ENCODE results near the gene PRKAR1A. TPM values are rescaled to one million over a fixed set of nuclear protein-coding genes. Genes with fewer than 3 reads are reported as not detected.

Gene PRKAR1A
- total RNA-seq, 2 experiments from 2014 or later = 165 to 167 TPM

DNA sequence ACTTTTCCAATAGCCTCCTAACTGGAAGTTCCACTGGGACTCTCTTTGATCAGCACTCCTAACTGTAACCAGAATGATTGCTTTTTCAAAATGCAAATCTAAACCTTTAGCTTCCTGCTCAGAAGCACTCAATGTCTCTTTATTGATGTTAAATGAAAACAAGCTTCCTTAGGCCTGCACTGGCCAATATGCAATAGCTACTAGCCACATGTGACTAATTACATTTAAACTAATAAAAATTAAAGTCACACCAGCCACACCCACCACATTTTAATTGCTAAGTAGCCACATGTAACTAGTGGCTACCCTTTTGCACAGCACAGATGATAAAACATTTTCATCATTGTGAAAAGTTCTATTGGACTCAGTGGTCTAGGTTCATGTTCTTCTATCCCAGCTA is 57.1 kb downstream of the PRKAR1A start:
- Mint-ChIP-seq H3K27me3 (peaks cover 6% of the 10 kb centered on the region), H3K9me3 (ENCODE audit: low read depth) (no peaks in the 10 kb centered on the region), H3K4me1 (no peaks in the 10 kb centered on the region), H3K27ac (no peak overlapping the region), H3K36me3 (ENCODE audit: low read depth) (no peaks in the 10 kb centered on the region), H3K4me3 (no peak overlapping the region)
- ATAC-seq (no peak), DNase-seq (no peak)
- intact Hi-C loops (cut with DNase I, micrococcal nuclease) = no loop called here
- ChIA-PET POLR2A (no interaction called here), CTCF (no interaction called here)

GRCh38 chr17:68570526-68570925 is 58.3 kb downstream of the PRKAR1A start:
- Mint-ChIP-seq H3K4me3 (no peak overlapping the region), H3K36me3 (ENCODE audit: low read depth) (no peaks in the 10 kb centered on the region), H3K27ac (no peak overlapping the region), H3K9me3 (ENCODE audit: low read depth) (no peaks in the 10 kb centered on the region), H3K27me3 (peaks cover 5% of the 10 kb centered on the region), H3K4me1 (no peaks in the 10 kb centered on the region)
- ChIA-PET POLR2A (no interaction called here), CTCF (no interaction called here)
- DNase-seq (no peak), ATAC-seq (no peak)
- intact Hi-C loops (cut with DNase I, micrococcal nuclease) = no loop called here

DNA sequence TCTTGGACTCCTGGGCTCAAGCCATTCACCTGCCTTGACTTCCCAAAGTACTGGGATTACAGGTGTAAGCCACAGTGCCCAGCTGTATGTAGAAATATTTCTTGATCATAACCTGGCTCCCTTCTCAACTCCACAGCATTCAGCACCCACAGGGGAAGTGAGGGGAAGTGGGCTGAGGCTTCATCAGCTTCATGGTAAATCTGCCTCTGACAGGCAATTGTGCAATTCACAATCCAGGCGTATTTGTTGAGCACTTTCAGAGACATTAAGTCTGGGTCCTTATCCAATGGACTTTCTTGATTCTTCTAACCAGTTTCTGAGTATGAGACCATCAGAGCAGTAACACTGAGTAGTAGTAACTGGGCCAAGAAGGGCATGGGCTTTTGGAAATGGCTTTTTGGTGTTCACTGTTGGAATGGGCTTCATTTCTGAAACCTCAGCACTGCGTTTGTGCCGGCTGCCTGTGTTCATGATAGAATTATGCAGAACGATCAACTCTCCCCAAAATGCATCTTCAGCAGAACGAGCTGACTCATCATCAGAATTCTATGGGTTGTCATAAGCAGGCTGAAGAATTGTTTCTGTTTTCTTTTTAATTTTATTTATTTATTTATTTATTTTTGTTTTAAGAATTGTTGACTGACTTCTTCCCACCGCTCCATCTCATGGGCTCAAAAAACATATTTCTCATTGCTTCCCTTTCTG is 60.1 kb downstream of the PRKAR1A start:
- Mint-ChIP-seq H3K27me3 (no peaks in the 10 kb centered on the region), H3K27ac (no peak overlapping the region), H3K9me3 (ENCODE audit: low read depth) (no peaks in the 10 kb centered on the region), H3K4me3 (no peak overlapping the region), H3K36me3 (ENCODE audit: low read depth) (no peaks in the 10 kb centered on the region), H3K4me1 (no peaks in the 10 kb centered on the region)
- ChIA-PET POLR2A (no interaction called here), CTCF (interaction anchor here (0.6 kb wide), 1 partner anchor 255 kb away, joined by 3 read pairs; no protein-coding TSS in a partner anchor)
- intact Hi-C loops (cut with DNase I, micrococcal nuclease) = no loop called here
- DNase-seq (no peak), ATAC-seq (no peak)

GRCh38 chr17:68573338-68573737 is 61.1 kb downstream of the PRKAR1A start:
- DNase-seq (no peak), ATAC-seq (no peak)
- no peaks in the 10 kb centered on the region for H3K36me3 Mint-ChIP-seq (ENCODE audit: low read depth)
- no peaks in the 10 kb centered on the region for H3K4me1 Mint-ChIP-seq
- no peaks in the 10 kb centered on the region for H3K27me3 Mint-ChIP-seq
- CTCF ChIA-PET = interaction anchor here (0.6 to 0.9 kb wide), 2 partner anchors 150 to 256 kb away, joined by 3 read pairs; no protein-coding TSS in a partner anchor
- no peak overlapping the region for H3K27ac Mint-ChIP-seq
- POLR2A ChIA-PET = no interaction called here
- no peak overlapping the region for H3K4me3 Mint-ChIP-seq
- no peaks in the 10 kb centered on the region for H3K9me3 Mint-ChIP-seq (ENCODE audit: low read depth)
- intact Hi-C loops (cut with DNase I, micrococcal nuclease) = no loop called here

GRCh38 chr17:68576137-68576536 is 63.9 kb downstream of the PRKAR1A start:
- CTCF ChIA-PET = no interaction called here
- no peaks in the 10 kb centered on the region for H3K9me3 Mint-ChIP-seq (ENCODE audit: low read depth)
- peaks cover 3% of the 10 kb centered on the region for H3K27me3 Mint-ChIP-seq
- H3K27ac Mint-ChIP-seq = no peak overlapping the region
- POLR2A ChIA-PET = no interaction called here
- no peaks in the 10 kb centered on the region for H3K36me3 Mint-ChIP-seq (ENCODE audit: low read depth)
- ATAC-seq (no peak), DNase-seq (no peak)
- no peaks in the 10 kb centered on the region for H3K4me1 Mint-ChIP-seq
- intact Hi-C loops (cut with DNase I, micrococcal nuclease) = no loop called here
- H3K4me3 Mint-ChIP-seq = no peak overlapping the region

DNA sequence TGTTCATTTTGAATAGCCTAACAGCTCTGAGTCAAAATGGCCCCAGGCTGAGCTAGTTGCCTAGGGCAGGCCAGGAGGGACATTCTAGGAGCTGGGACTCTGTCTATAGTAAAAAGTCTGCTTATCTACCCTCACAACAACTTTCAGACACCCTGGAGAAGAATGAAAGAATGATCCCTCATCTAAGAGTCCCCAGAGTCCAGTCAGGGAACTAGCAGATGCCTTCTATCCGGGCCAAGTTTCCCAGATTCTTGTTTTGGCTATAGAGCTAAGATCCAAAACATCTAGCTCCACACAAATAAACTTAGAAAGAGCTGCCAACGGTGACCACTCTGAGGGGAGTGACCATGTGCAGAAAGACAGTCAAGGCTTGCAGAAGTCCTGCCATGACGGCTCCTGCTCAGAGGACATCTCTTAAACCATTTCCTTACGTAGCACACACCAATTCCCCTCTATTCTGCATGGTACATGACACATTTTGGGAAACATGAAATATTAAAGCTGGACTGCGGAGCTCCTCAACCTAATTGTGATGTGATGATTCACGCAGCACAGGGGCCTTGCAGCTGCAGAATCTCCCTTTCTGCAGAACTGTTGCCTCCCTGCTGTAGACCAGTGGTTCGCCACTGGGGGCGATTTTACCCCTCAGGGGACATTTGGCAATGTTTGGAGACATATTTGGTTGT is 64.7 kb downstream of the PRKAR1A start:
- CTCF ChIA-PET = interaction anchor here (0.9 to 1.2 kb wide), 2 partner anchors 12 to 16 kb away, joined by 3 read pairs; no protein-coding TSS in a partner anchor
- ATAC-seq = no peak
- peaks cover 3% of the 10 kb centered on the region for H3K27me3 Mint-ChIP-seq

DNA sequence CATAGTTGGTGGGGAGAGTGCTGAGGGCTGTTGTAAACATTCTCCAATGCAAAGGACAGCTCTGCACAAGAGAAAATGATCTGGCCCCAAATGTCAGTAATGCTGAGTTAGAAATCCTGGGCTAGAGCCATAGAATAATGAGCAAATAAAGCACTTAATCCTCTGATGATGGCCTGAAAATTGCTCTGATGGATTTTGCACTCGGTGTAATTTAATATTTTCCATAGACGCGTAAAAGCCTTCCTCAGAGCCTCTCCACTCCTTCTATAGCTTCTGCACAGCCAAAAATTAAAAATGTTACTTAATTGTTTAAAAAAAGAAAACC is 65.2 kb downstream of the PRKAR1A start:
- ATAC-seq (no peak), DNase-seq (no peak)
- POLR2A ChIA-PET = no interaction called here
- Mint-ChIP-seq H3K36me3 (ENCODE audit: low read depth) (no peaks in the 10 kb centered on the region), H3K27ac (no peak overlapping the region), H3K9me3 (ENCODE audit: low read depth) (no peaks in the 10 kb centered on the region), H3K4me1 (no peaks in the 10 kb centered on the region), H3K4me3 (no peak overlapping the region), H3K27me3 (peaks cover 3% of the 10 kb centered on the region)
- intact Hi-C loops (cut with DNase I, micrococcal nuclease) = no loop called here
- CTCF ChIA-PET = interaction anchor here (0.9 to 1.2 kb wide), 2 partner anchors 12 to 15 kb away, joined by 3 read pairs; no protein-coding TSS in a partner anchor

More for the DNA sequence above, 64.7 kb downstream of the PRKAR1A start:
- H3K4me3 Mint-ChIP-seq = no peak overlapping the region
- H3K27ac Mint-ChIP-seq = no peak overlapping the region
- intact Hi-C loops (cut with DNase I, micrococcal nuclease) = no loop called here
- no peaks in the 10 kb centered on the region for H3K4me1 Mint-ChIP-seq
- DNase-seq = no peak
- no peaks in the 10 kb centered on the region for H3K36me3 Mint-ChIP-seq (ENCODE audit: low read depth)
- POLR2A ChIA-PET = no interaction called here
- H3K9me3 Mint-ChIP-seq (ENCODE audit: low read depth) = no peaks in the 10 kb centered on the region

- ATAC-seq (no peak), DNase-seq (no peak)
- no peak overlapping the region for H3K27ac Mint-ChIP-seq
- peaks cover 3% of the 10 kb centered on the region for H3K27me3 Mint-ChIP-seq
- no peaks in the 10 kb centered on the region for H3K4me1 Mint-ChIP-seq
- no peaks in the 10 kb centered on the region for H3K36me3 Mint-ChIP-seq (ENCODE audit: low read depth)
- ChIA-PET POLR2A (no interaction called here), CTCF (interaction anchor here (1.1 to 1.2 kb wide), 2 partner anchors 18 to 36 kb away, joined by 3 read pairs; no protein-coding TSS in a partner anchor)
- intact Hi-C loops (cut with DNase I, micrococcal nuclease) = no loop called here
- no peaks in the 10 kb centered on the region for H3K9me3 Mint-ChIP-seq (ENCODE audit: low read depth)
- no peak overlapping the region for H3K4me3 Mint-ChIP-seq
Observed at GRCh38 chr17:68578236-68578635, 66.0 kb downstream of the PRKAR1A start.

DNA sequence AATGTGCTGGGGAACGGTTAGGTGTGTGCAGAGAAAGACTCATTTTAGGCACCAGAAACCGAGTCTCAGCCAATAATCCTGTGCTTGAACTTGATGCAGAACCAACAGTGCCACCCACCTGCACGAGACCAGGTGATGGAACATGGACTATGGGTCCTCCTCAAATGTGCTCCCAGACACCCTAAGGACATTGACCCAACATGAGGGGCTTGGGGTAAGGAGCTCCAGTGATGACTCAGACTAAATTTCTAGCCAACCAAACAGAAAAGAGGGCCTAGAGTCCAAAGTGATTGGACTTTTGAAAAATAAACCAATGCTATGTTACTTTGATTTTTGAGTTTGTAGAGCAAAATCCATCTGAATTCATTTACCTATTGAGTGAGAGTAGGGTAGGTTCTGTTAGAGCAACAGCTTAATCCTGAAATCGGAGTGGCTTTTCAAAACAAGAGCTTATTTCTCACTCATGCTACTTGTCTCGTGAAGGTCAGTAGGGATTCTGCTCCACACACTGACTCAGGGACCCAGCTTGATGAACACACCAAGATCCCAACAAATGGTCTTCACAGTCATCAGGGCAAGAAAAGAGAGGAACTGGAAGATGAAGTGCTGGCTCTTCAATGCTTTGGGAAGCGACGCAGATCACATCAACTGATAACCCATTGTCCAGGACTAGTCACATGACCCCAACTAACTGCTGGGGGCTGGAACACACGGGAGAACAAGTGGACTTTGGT is 67.1 kb downstream of the PRKAR1A start:
- Mint-ChIP-seq H3K9me3 (ENCODE audit: low read depth) (no peaks in the 10 kb centered on the region), H3K4me1 (no peaks in the 10 kb centered on the region), H3K27ac (no peak overlapping the region), H3K27me3 (peaks cover 3% of the 10 kb centered on the region), H3K36me3 (ENCODE audit: low read depth) (no peaks in the 10 kb centered on the region), H3K4me3 (no peak overlapping the region)
- DNase-seq = no peak
- ATAC-seq = no peak
- intact Hi-C loops (cut with DNase I, micrococcal nuclease) = no loop called here
- ChIA-PET POLR2A (no interaction called here), CTCF (interaction anchor here (0.7 to 1.1 kb wide), 3 partner anchors 16 to 341 kb away, joined by 3 read pairs; no protein-coding TSS in a partner anchor)

DNA sequence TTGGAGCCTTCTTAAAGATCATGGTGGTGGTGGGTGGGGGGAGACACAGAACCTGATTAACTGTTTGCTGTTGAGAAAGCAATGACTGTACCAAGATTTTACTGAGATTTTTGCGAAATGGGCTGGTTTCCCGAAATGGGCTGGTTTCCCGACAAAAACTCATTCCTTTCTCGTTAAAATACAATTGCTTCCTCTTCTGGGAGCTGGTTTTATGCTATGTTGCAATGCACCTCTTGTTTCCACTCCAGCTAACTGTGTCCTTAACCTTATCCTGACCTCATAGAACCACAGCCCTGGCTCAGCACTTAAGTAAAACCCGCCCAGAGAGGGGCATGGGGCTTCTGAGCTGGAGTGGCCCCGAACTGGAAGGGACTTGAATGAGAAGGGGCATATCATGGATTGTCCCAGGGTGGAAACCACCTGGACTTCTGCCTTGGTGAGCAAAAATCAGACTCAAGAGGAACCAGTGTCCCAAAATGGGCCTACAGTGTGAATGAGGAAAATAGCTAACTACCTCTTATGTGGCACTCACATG is 68.1 kb downstream of the PRKAR1A start:
- no peaks in the 10 kb centered on the region for H3K36me3 Mint-ChIP-seq (ENCODE audit: low read depth)
- no peak for ATAC-seq
- ChIA-PET POLR2A (no interaction called here), CTCF (interaction anchor here (0.5 to 1.0 kb wide), 2 partner anchors 9 to 294 kb away, joined by 3 to 5 read pairs; no protein-coding TSS in a partner anchor)
- no peaks in the 10 kb centered on the region for H3K9me3 Mint-ChIP-seq (ENCODE audit: low read depth)
- no peaks in the 10 kb centered on the region for H3K4me1 Mint-ChIP-seq
- H3K27ac Mint-ChIP-seq = no peak overlapping the region
- intact Hi-C loops (cut with DNase I, micrococcal nuclease) = no loop called here
- no peak overlapping the region for H3K4me3 Mint-ChIP-seq
- no peak for DNase-seq
- peaks cover 3% of the 10 kb centered on the region for H3K27me3 Mint-ChIP-seq

GRCh38 chr17:68581863-68582645 is 69.8 kb downstream of the PRKAR1A start:
- H3K27ac Mint-ChIP-seq = no peak overlapping the region

More at GRCh38 chr17:68581863-68582645, 69.8 kb downstream of the PRKAR1A start:
- H3K4me1 Mint-ChIP-seq = no peaks in the 10 kb centered on the region
- ATAC-seq = no peak
- H3K9me3 Mint-ChIP-seq (ENCODE audit: low read depth) = no peaks in the 10 kb centered on the region
- no peak for DNase-seq
- no peaks in the 10 kb centered on the region for H3K36me3 Mint-ChIP-seq (ENCODE audit: low read depth)
- no peak overlapping the region for H3K4me3 Mint-ChIP-seq
- intact Hi-C loops (cut with DNase I, micrococcal nuclease) = no loop called here
- H3K27me3 Mint-ChIP-seq = peaks cover 5% of the 10 kb centered on the region
- CTCF ChIA-PET = interaction anchor here (0.6 kb wide), 1 partner anchor 82 kb away, joined by 5 read pairs; no protein-coding TSS in a partner anchor
- POLR2A ChIA-PET = no interaction called here
